Stimulated activated naive CD8-positive, alpha-beta T cell treated with anti-CD3 and anti-CD28 coated beads, Interleukin-15, Interleukin-2, amounts not matched to agents 100 U/mL and 50 U/mL, for 24 hours (primary cell): Measurements from ENCODE around the gene MAML2.

ENCODE experiments used
- ATAC-seq: fragments of 150-1000 bp; cut with Tn5 transposase; one replicate; pipeline ENCODE4 v1.10.0; 2021
- DNase-seq: peaks from one replicate; pipeline ENCODE4 v3.0.0; 2021

Gene MAML2

DNA sequence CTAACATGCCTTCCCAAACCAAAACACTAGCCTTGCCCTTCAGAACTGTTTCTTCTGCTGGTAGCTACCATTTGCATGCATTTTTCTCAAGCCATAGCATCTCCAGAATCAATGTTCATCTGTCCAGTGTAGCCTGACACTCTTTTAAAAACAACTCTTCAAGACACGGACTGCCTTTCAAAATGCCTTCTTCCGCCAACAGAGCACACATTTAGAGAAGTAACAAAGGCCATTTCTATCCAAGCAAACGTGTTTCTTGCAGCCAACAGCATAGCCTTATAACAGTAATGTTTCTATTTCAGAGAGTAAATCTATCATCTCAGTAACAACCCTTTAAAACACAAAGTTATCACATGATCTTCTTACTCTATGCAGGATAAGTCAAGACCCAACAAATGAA lies 275.8 kb downstream of the MAML2 start:
- DNase-seq (no peak), ATAC-seq (no peak)

DNA sequence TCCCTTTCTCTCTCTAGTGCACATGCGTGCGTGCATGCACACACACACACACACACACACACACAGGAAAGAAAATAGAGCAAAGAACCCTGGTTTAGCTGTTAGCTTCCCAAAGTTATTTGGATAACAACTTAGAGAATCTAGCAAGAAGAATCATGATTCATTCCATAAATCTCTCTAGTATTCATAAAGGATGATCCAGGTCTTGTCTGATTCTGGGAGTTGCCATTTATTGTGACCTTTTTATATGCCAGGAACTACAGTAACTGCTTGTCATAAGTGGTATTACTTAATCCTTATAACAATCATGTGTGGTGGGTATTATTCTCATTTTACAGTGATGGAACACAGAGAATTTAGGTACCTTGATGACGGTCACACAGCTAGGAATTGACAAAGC lies 277.6 kb downstream of the MAML2 start:
- DNase-seq: no peak
- no peak for ATAC-seq

DNA sequence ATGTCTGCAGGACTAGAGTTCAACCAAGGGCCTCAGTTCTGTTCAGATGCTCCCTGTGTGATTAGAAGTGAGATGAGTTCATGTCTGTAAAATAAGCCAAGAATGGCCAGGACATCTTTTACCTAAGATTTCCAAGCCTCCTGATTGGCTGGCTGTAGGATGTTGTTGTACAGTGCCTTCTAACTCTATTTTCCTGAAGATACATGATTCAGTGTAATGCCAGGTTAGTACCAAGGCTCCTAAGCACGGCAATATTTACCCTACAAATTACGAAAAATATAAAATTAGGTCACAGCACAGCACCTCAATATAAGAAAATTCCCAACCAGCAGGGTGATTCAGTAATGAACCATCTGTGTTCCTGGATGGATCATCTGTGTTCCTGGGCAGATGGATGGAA lies 279.1 kb downstream of the MAML2 start:
- DNase-seq: no peak
- ATAC-seq: no peak

DNA sequence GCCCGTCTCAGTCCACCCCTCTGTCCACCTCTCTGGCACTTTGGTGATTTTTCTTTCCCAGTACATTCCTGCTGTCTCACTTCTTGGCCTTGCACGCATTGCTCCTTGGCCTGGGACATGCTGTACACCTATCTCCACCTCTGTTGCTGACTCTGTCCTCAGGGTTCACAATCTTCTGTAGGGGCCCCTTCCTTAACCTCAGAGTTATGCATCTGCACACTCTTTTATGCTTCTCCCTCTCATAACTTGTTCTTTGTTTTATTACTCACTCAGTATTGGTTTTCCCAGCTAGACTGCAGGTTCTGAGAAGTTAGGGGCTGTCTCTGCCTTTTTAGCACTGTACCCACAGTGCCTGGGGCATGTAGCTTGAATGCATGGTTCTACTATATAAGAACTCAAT lies 279.9 kb downstream of the MAML2 start:
- peak; percentile 62 for ATAC-seq
- DNase-seq: no peak

DNA sequence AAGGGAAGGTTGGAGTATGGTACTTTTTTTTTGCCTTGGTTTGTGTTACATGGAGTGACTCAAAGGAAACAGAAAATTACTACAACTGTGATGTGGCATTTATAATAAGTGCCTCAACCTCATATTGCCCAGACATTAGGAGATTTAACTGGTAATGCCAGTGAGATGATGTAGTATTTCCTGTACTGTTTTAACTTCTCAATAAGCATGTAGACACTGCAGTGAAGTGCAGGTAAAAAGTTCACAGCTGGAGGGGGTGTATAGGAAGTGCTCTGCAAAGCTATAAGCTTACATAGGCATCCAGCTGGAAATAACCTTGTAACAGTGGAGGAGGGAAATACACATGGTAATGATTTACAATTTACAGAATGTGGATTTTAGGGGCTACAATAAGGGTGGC lies 280.9 kb downstream of the MAML2 start:
- no peak for DNase-seq
- ATAC-seq: peak; percentile 94

DNA sequence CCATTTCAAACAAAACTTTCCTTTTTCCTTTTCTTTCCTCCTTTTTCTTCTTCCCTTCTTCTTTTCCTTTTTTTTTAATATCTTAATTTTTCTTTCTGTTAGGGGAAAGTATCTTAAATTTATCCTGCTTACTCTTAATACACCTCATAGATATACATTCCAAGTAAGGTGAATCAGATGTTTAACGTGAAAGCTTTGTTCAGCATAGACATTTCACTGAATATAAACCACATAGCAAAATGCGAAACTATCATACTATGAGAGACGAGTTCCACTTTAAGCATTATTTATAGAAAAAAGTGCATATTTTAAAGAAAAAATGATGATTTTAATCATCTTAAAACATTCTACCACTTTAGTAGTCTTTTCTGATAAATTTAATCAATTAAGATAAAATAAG lies 281.3 kb downstream of the MAML2 start:
- ATAC-seq: peak; percentile 40
- DNase-seq: no peak

DNA sequence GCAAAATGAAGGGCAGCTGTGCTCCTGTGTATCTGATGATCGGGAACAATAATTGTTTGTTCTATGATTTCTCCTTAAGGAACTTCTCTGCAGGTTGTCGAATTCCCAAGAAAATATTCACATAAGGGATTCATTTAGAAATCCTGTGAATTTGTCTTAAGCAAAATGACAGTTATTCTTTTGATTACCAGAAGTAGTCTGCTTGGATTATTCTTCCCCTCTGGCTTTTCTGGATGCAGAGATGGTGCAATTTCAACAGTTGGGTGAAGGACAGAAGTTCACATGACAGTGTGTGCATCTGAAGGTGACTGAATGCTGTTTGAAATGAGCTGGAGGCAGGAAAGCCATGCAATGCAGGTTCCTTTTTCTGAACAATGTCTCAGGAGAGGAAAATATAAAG lies 281.9 kb downstream of the MAML2 start:
- ATAC-seq (no peak), DNase-seq (no peak)

DNA sequence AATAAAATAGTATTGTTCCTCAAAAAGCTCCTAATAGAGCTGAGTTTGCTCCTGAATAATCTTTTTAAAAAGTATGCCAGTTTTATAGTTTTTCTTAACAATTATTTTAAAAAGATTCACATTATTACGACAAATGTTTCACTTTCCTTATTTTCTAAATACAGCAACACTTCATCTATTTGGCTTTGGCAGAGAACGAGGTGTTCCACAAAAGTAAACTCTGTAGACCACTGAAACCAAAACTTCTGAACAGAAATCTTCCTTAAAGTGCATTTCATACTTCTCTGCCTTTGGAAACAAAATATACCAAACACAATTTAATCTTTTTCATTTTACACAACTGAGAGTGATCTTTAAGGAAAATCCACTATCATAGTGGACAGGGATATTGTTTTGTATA lies 285.5 kb downstream of the MAML2 start:
- ATAC-seq: no peak
- no peak for DNase-seq

DNA sequence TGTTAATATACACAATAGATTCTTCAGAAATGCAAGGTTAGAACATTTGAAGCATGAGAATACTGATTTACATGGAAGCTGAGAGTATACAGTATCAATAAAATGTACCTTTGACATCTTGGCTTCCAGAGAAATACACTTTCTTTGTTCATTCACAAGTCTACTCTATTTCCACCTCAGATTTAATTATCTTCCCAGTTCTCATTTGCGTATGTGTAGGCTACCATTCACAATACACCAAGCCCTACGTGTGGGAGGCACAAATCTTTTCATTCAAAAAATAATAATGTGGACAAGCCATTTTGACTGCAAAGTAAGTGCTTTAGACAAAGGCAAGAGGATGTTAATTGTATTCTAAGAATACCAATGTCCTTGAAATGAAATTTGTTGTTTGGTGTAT lies 286.4 kb downstream of the MAML2 start:
- ATAC-seq (no peak), DNase-seq (no peak)

DNA sequence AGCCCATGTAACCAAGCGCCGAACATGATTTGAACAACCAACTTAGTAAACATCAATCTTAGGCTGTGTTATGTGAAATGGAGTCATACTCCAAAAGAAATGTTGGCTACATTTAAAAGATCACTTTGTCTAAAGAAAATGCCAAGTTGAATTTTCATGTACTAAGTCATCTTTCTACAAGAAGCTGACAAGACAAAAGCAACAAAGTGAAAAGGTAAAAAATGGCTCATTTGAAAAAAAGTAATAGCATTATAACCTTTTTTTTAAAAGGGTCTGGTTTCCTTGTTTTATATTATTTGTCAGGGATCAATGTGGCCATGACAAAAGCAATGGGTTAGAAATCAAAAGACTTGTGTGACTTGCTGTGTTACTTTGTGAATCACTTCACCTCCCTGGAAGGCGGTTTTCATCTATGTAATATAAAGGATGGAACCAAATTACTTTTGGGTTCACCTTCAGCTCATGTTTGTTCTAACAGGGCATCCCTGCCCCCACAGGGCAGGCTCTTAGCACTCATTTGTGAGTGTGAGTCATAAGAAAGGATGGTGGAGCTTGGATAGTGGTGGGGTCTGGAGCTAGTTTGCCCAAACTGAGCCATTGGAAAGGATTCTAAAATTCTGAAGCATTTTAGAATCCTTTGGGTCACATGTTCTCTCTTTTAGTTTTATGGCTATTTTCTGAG lies 287.1 kb downstream of the MAML2 start:
- peak; percentile 33 for DNase-seq
- ATAC-seq: peak; percentile 69

DNA sequence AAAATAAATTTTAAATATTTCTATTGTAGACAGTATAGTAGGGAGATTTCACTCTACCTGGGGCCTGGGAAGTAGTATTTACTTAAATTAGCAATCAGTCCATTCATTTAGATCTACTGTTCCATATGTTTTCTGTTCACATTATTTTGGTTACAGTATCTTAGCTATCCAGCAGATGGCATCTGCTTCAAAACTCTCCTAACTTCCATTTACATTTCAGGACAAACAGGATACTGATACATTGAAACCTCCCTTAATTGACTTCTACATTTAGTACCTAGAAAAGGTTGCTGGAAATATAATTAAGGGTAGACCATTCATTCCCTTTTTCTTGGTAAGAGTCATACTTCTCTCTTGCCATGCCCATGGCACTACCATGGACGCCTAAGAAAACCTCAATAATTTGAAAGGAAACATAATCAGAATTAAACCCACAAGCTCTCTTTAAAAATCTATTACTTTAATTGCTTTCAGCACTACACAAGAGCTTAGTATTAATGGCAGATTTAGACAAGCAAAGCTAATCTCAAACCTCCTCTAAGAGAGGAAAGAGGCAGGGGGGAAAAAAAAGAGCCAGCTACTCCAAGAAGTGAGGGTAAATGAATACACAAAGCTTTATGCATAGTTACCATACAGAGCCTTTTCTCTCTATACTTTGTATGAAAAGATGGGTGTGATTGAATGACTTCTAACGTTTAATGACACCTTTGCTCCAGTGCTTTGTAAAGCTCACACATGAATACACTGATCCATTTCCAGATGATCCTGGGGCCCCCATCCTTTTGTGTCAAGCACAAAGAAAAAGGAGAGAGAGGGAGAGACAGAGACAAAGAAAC lies 287.9 kb downstream of the MAML2 start:
- ATAC-seq: peak; percentile 17

DNA sequence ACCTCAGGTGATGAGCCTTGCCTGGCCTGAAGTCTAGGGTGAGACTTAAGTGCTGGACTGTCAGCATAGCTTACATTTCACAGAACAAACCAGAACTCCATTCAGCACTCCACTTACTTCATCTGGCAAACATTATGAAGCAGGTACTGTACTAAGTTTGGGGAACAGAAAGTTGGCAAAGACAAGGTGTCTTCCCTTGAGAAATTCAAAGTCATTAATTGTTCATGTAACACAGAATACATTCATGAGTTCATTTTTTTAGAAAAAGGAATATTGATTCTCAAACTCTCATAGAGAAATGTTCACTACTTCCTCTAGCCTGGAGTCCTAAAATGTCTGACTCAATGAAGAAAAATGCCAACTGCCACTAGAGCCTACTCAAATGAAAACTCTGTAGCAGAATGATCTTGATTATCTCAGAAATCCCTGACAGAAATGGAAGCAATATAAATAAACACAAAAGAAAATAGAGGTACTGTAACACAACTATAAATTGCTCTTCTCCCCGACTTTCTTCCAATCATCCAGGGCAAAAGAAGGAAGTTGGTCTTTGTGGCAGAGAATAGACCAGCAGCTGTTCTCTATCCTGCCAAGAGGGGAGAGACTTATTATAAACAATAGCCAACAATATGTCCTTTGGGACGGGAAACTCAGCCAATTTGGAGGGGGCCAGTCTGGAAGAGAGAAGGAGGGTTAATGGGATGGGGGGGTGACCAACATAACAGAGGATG lies 289.9 kb downstream of the MAML2 start:
- no peak for DNase-seq
- ATAC-seq: no peak

More for the DNA sequence above, 287.9 kb downstream of the MAML2 start:
- no peak for DNase-seq

DNA sequence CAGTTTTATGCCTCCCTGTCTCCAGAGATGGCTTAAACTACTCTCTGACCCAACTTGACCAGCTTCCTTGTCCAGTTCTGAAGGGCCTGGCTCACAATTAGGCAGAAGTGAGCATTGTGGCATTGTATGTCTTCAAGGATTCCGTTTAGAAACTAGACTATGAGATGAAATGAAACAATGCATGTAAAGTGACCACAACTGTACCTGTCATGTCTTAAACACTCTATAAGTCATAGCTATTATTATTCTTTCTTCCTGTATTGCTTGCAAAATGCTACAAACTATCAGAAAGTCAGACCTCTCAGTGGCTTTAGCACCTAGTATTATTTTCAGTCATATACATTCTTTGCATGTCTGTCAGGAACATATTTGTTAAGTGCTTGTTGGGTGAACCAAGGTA lies 291.2 kb downstream of the MAML2 start:
- no peak for DNase-seq
- ATAC-seq: peak; percentile 83

DNA sequence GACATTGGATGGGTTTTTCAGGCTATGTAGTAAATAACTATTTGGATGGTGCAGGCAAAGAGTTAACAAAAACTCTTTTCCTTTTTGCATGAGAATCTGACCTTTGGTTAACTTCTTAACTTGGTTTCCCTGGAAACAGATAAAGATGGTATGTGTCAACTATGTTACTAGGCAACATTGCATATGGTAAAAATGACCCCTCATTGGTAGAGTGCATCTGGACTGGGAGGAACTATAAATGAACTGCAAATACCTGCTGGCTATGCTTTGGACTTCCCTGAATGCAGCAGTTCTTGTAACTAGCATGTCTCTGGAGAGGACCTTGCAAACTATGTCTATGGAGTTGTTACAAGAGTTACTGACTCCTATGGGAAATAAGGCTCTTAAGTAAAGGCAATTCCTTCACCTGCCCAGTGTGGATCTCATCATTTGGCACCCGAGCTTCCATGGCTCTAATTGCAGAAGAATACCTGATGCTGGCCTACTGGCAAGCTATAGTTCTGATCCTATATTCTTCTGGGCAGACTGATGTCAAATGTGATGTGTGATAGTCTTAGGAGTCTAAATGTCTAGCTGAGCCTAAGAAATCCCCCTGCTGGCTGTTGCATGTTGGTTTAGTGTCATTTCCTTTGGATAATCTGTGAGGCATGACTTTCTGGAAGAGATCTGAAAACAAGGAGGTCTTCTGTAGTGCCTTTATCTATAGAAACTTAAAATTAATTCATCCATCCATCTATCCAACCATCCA lies 292.4 kb downstream of the MAML2 start:
- ATAC-seq: peak; percentile 28
- no peak for DNase-seq

DNA sequence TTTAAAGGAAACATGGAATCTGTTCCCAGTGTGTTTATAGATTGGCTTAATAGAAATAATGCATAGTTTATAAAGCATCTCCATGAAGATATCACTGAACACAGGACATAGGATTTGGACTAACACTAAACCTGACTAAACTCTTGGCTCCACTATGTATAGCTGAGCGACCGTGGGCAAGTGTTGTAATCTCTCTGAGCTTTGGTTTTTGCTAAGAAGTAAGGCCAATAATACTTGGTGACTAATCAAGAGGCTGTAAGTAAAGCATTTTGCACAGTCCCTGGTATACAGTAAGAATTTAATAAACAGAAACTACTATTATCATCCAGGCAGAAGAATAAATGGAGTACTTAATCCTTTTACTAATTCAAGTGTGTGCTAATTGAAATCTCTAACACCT lies 293.6 kb downstream of the MAML2 start:
- ATAC-seq: no peak
- no peak for DNase-seq

DNA sequence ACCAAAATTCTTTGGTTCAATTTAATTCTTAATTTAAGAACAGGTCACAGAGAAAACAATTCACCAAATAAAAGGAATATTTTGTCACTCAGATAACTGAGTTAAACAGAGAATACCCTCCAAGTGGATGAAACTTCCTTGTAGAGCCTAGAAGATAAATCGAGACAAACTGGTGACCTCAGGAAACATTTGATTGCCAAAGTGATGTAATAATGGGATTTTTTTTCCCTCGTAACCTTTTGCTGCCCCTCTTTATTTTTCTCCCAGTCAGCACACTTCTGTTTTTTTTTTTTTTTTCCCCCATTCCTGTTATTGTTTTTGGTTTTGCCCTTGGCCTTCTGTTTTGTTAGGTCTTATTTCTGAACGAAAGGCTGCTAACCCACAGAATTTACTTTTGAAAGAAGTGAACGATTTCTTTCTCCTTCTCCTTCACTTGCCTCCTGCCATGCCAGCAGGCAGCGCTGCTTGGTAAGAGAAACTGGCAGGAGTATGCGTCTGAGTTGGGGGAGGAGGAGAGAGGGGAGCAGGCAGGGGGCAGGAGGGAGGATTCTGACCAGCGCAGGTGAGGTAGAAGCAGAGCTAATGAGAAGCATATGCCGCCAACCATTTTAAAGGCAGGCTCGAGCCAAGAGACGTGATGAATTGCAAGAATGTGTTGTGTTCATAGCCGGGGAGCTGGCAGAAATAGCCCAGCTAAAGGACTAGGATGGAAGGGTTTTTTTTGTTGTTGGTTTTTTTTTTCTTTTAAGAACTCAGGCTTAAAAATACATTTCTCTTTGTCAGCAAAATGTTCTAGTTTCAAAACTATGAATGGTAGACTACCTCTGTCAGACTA lies 297.2 kb downstream of the MAML2 start:
- no peak for DNase-seq
- no peak for ATAC-seq

DNA sequence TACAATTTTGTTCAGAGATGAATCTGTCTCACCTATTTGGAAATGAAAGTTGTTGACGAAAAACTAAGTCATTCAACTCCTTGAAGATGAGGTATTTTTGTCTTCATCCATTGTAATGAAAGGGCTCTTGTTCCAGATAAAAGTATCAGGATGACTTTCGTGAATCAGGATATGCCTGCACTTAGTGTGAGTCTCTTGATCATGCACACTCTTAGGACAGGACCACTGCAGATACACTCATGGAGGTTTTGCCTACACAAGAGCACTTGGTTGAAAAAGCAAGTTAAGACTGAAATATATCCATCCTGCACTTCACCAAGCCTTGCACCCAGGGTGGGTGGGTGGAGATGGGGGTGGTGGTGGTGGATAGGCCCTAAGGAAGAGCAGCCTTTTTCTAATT lies 298.2 kb downstream of the MAML2 start:
- ATAC-seq (no peak), DNase-seq (no peak)

DNA sequence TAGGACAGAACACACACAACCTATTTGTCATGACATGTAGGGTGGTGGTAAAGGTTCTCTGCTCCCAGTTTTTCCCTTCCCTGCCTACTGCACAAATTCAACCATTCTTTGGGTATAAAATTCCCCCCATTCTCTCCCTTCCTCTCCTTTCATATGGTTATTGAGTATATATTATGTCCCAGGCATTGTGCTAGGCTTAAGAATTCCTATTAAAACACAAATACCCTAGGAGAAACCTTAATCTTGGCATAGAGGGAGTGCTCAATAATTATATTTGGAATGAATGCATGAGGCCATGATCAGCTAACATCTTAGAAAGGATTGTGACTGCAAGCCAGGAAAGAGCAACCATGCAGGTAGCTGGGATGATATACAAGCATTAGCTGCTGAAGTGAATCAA lies 298.7 kb downstream of the MAML2 start:
- ATAC-seq (no peak), DNase-seq (no peak)

DNA sequence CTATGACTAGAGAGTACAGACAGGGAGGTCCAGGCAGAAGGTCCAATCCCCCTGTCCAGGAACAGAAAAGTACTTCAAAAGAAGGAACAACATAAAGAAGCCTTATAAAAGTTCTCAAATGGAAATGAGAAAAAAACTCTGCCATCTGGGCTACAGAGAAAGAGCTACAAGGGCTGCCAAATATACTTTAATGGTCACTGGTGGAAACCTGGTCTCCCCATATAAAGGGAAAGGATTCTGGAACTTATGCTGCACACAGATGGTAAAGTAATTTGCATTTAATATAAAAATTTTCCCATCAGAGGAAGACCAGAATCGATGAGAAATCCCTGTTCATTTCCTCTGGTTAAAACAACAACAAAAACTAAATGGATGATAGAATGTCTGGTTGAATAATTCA lies 299.7 kb downstream of the MAML2 start:
- DNase-seq (no peak), ATAC-seq (no peak)

DNA sequence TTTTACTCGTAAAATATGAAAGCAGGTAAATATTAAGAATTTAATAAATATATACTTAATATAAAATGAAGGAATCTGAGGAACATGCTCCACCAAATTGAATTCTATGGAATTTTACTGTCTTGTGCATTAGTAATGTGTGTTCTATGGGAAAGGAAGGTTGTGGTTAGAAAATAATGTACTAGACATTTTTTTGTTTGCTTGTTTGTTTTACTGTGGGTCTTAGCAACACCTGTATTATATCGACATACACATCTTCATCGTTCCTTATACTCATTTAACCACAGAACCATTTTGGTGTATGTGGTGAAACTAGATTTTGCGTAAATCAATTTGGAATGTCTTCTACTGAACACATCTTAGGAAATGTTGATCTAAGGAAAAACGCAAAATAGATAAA lies 304.9 kb downstream of the MAML2 start:
- DNase-seq (no peak), ATAC-seq (no peak)

DNA sequence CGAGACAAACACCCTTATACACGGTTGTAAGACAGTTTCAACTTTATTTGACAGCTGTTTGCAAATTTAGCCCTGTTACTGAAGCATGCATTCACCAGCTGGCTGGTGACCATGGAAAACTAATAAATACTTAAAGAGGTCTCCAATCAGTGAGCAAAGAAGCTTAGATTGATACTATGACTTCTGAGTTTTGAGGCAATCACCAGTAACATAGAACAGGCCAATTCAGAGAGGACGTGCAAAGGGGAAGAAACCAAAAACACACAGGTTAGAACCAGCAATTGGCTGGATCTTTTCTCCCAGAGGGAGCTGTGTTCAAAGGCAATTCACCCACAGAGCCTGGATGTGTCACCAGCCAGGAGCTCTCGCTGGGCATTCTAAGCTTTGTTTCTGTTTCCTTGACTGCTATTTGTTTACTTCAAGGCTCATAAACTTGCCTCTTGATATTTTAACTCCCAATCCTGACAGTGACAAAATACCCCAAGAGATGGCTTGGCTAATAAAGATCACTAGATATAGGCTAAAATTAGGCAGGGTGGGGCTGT lies 305.5 kb downstream of the MAML2 start:
- ATAC-seq (no peak), DNase-seq (no peak)
